ENCODE measurements around the gene ARF6.
"Not testable (repeated sequence)": the region's sequence is repeated elsewhere in the genome, so short reads cannot be mapped to it uniquely, and the experiment has no call there.

The ARF6 gene

GRCh38 chr14:49907186-49907585, 14.3 kb downstream of the ARF6 start:
- no peak for DNase-seq (ENCODE audit: low spot score)

GRCh38 chr14:49908433-49908782, 15.5 kb downstream of the ARF6 start:
- DNase-seq (ENCODE audit: low spot score): no peak

GRCh38 chr14:49909016-49909415, 16.1 kb downstream of the ARF6 start:
- no peak for DNase-seq (ENCODE audit: low spot score)

GRCh38 chr14:49915085-49915484, 22.2 kb downstream of the ARF6 start:
- DNase-seq (ENCODE audit: low spot score): no peak

GRCh38 chr14:49918706-49919105, 25.8 kb downstream of the ARF6 start:
- no peak for DNase-seq (ENCODE audit: low spot score)

- DNase-seq (ENCODE audit: low spot score): no peak
Measured at GRCh38 chr14:49919825-49920659, 27.2 kb downstream of the ARF6 start.

DNA sequence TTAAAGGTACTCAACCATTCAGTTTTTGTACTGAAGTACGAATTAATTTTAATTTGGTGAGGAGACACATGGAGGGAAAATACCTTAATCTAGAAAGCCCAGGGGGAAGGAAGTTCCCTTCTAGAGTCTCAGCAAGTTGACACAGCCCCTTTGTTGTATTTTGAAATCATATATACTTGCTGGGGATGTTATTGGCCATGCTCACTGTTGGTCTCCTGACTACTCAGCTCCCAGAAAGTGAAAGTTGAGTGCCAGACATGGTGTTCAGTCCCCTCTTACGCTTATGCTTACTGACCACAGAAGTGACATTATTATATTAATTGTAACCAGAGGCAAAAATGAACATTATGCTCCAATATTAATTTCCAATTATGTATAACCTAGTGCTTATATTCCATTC, 28.1 kb downstream of the ARF6 start:
- DNase-seq (ENCODE audit: low spot score): no peak

DNA sequence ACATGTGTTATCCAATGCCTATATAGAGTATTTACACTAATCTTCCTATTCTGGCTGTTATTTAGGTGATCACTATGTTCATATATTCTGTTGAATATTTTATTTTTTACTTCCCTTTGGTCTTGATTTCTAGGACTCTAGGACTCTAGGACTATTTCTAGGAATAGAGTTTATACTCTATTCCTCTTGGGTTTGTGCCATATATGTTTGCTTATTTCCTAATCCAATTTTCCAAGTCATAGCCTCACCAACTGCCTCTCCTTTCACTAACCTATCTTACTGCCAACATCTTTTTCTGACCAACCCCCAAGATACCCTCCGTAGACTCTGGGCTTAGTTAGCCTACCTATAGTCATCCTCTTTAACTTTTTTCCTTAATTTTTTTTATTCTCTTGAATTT, 28.5 kb downstream of the ARF6 start:
- DNase-seq (ENCODE audit: low spot score): no peak

GRCh38 chr14:49923442-49923841, 30.6 kb downstream of the ARF6 start:
- no peak for DNase-seq (ENCODE audit: low spot score)

DNA sequence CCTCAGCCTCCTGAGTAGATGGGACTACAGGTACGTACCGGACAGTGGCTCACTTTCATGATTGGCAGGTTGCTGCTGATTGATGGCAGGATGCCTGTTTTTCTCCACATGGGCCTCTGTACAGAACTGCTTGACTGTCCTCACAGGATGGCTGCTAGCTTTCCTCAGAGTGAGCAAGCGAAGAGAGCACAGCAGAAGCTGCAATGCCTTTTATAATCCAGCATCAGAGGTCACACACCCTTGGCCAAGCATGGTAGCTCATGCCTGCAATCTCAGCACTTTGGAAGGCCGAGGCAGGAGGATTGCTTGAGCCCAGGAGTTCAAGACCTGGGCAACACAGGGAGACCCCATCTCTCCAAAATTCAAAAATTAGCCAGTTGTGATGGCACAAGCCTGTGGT, 31.0 kb downstream of the ARF6 start:
- DNase-seq (ENCODE audit: low spot score): no peak

DNA sequence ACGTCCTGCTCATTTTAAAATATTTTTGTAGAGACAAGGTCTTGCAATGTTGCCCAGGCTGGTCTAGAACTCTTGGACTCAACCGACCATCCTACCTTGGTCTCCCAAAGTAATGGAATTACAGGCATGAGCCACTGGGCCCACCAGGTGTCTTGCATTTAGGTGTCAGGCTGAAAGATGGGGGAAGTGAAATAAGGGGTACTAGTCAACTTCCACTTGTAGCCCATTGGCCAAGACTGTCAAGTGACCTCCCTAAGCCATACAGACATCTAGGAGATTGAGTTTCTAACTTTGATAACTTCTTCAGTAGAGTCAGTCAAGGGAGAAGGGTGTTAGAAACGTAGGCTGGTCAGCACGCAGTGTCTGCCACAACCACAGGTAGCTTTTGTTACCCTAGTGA, 32.0 kb downstream of the ARF6 start:
- no peak for DNase-seq (ENCODE audit: low spot score)

- no peak for DNase-seq (ENCODE audit: low spot score)
Measured at GRCh38 chr14:49926803-49927202, 33.9 kb downstream of the ARF6 start.

GRCh38 chr14:49928015-49928414, 35.1 kb downstream of the ARF6 start:
- no peak for DNase-seq (ENCODE audit: low spot score)

- no peak for DNase-seq (ENCODE audit: low spot score)
Measured at GRCh38 chr14:49930720-49931119, 37.8 kb downstream of the ARF6 start.

- no peak for DNase-seq (ENCODE audit: low spot score)
Measured at GRCh38 chr14:49931523-49931922, 38.6 kb downstream of the ARF6 start.

DNA sequence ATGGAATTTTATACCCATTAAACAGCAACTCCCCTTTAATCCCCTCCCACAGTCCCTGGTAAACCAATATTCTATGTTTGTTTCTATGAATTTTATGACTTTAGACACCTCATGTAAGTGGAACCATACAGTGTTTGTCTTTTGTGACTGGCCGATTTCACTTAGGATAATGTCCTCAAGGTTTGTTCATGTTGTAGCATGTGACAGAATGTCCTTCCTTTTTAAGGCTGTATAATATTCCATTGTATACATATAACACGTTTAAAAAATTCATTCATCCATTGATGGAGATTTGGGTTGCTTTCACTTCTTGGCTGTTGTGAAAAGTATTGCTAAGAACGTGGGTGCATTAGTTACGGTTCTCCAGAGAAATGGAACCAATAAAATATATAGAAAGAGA, 40.2 kb downstream of the ARF6 start:
- no peak for DNase-seq (ENCODE audit: low spot score)

GRCh38 chr14:49933704-49934103, 40.8 kb downstream of the ARF6 start:
- no peak for DNase-seq (ENCODE audit: low spot score)

GRCh38 chr14:49934646-49935045, 41.8 kb downstream of the ARF6 start:
- no peak for DNase-seq (ENCODE audit: low spot score)

- DNase-seq (ENCODE audit: low spot score): no peak
Measured at GRCh38 chr14:49935526-49935925, 42.6 kb downstream of the ARF6 start.

GRCh38 chr14:49936246-49936645, 43.4 kb downstream of the ARF6 start:
- DNase-seq (ENCODE audit: low spot score): not testable (repeated sequence)

DNA sequence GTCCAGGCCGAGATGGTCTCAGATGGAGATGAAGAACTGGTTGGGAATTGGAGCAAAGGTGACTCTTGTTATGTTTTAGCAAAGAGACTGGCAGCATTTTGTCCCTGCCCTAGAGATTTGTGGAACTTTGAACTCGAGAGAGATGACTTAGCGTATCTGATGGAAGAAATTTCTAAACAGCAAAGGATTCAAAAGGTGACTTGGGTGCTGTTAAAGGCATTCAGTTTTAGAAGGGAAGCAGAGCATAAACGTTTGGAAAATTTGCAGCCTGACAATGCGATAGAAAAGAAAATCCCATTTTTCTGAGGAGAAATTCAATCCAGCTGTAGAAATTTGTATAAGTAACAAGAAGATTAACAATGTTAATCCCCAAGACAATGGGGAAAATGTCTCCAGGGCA, 44.0 kb downstream of the ARF6 start:
- DNase-seq (ENCODE audit: low spot score): not testable (repeated sequence)

DNA sequence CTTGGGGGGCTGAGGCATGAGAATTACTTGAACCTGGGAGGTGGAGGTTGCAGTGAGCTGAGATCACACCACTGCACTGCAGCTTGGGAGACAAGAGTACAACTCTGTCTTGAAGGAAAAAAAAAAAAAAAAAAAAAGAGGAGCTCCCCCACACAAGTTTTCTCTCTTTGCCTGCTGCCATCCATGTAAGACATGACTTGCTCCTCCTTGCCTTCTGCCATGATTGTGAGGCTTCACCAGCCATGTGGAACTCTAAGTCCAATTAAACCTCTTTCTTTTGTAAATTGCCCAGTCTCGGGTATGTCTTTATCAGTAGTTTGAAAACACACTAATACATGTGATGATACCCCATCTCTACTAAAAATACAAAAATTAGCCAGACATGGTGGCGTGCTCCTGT, 46.3 kb downstream of the ARF6 start:
- DNase-seq (ENCODE audit: low spot score): not testable (repeated sequence)

DNA sequence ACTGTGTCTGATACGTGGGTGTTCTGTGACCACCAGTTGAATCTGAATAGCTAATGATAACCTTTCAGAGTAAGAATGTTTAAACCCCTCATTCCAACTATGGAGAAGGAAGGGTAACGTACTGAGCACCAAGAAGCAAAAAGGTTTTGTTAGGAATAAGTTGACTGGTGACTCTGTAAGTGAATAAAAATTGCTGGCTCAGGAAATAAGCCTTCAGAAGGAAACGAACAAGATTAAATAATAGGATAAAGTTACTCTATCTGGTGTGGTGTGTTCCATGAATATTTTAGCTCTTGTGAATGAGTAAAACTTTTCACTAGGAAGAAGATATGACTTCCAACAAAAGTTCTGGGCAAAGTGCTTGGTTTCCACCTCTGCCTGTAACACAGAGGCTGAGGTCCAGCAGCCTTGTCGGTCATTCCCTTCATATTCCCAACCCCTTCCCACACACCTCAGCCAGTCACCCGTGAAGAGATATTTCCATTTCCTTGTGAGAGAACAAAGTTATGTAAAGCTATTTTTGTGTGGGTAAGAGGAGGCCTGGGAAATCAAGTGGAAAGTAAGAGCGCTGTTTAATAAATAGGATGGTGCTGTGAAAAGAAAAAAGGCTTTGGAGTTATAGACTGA, 47.1 kb downstream of the ARF6 start:
- no peak for DNase-seq (ENCODE audit: low spot score)
